Activated CD4-positive, alpha-beta T cell treated with anti-CD3 and anti-CD28 coated beads, Interleukin-2, amount 50 U/mL, for 4 hours (primary cell): ENCODE results near the gene TMEM132C.

Source experiments
- DNase-seq, 2 experiments: peaks; one replicate each; pipeline ENCODE4 v3.0.0-alpha.2; 2020

TMEM132C gene

GRCh38 chr12:128680555-128680954, 413.6 kb downstream of the TMEM132C start:
- DNase-seq = no peak

GRCh38 chr12:128682548-128683275, 415.7 kb downstream of the TMEM132C start:
- no peak for DNase-seq

GRCh38 chr12:128684352-128684751, 417.4 kb downstream of the TMEM132C start:
- DNase-seq = no peak

GRCh38 chr12:128685903-128686475, 419.0 kb downstream of the TMEM132C start:
- DNase-seq = no peak

GRCh38 chr12:128687851-128688250, 420.9 kb downstream of the TMEM132C start:
- no peak for DNase-seq

GRCh38 chr12:128690641-128691040, 423.7 kb downstream of the TMEM132C start:
- DNase-seq = no peak

GRCh38 chr12:128693115-128693514, 426.1 kb downstream of the TMEM132C start:
- no peak for DNase-seq

- no peak for DNase-seq
Observed at GRCh38 chr12:128693771-128694170, 426.8 kb downstream of the TMEM132C start.

- no peak for DNase-seq
Observed at GRCh38 chr12:128694445-128694844, 427.5 kb downstream of the TMEM132C start.

GRCh38 chr12:128695697-128696096, 428.7 kb downstream of the TMEM132C start:
- no peak for DNase-seq

GRCh38 chr12:128698301-128698972, 431.5 kb downstream of the TMEM132C start:
- no peak for DNase-seq

GRCh38 chr12:128699106-128699505, 432.1 kb downstream of the TMEM132C start:
- no peak for DNase-seq

- no peak for DNase-seq
Observed at GRCh38 chr12:128702371-128702770, 435.4 kb downstream of the TMEM132C start.

- no peak for DNase-seq
Observed at GRCh38 chr12:128705140-128705539, 438.2 kb downstream of the TMEM132C start.

- DNase-seq = no peak
Observed at GRCh38 chr12:128707488-128707887, 440.5 kb downstream of the TMEM132C start.

GRCh38 chr12:128708789-128709188, 441.8 kb downstream of the TMEM132C start:
- DNase-seq = no peak

- no peak for DNase-seq
Observed at GRCh38 chr12:128709660-128710059, 442.7 kb downstream of the TMEM132C start.

GRCh38 chr12:128711486-128711885, 444.5 kb downstream of the TMEM132C start:
- no peak for DNase-seq

- DNase-seq = no peak
Observed at GRCh38 chr12:128712622-128713021, 445.7 kb downstream of the TMEM132C start.

- no peak for DNase-seq
Observed at GRCh38 chr12:128715485-128715884, 448.5 kb downstream of the TMEM132C start.

- no peak for DNase-seq
Observed at GRCh38 chr12:128724468-128725046, 457.6 kb downstream of the TMEM132C start.

- no peak for DNase-seq
Observed at GRCh38 chr12:128726886-128727285, 459.9 kb downstream of the TMEM132C start.

- no peak for DNase-seq
Observed at GRCh38 chr12:128727461-128727860, 460.5 kb downstream of the TMEM132C start.

- no peak for DNase-seq
Observed at GRCh38 chr12:128727999-128728398, 461.0 kb downstream of the TMEM132C start.
